Calu3 (cell line): ENCODE measurements around the gene PCSK7. TPM values are rescaled to one million over a fixed set of nuclear protein-coding genes. Genes with fewer than 3 reads are reported as not detected.

Source experiments
- BruUV-seq: library from RNA; stranded (reverse); fragments of 400-500 nt; replicated peaks from 2 replicates; lab custom pipeline; 2021; lab: Mats Ljungman, UMichigan
- CTCF ChIA-PET: fragments of 300-600 bp; sonication (Branson Sonifier 250); formaldehyde crosslinking; loops from one replicate; lab custom pipeline; 2022; ENCODE audit warnings: antibody characterized with exemption; lab: Charles Lee
- DNase-seq: peaks from one replicate; pipeline ENCODE4 v3.0.0; 2022
- H3K27ac Mint-ChIP-seq: one replicate; pipeline ENCODE4 v1.8.0; 2022; ENCODE audit warnings: mixed read lengths; ENCODE audit not compliant: unreplicated experiment
- H3K27me3 Mint-ChIP-seq: one replicate; pipeline ENCODE4 v1.8.0; 2022; ENCODE audit warnings: mixed read lengths; ENCODE audit not compliant: unreplicated experiment
- H3K36me3 Mint-ChIP-seq: one replicate; pipeline ENCODE4 v1.8.0; 2022; ENCODE audit warnings: mild to moderate bottlenecking, moderate library complexity, mixed read lengths; ENCODE audit not compliant: insufficient read depth, unreplicated experiment
- H3K4me1 Mint-ChIP-seq: one replicate; pipeline ENCODE4 v1.8.0; 2022; ENCODE audit warnings: mild to moderate bottlenecking, low read depth, mixed read lengths; ENCODE audit not compliant: unreplicated experiment
- H3K4me3 Mint-ChIP-seq: one replicate; pipeline ENCODE4 v1.8.0; 2022; ENCODE audit warnings: mild to moderate bottlenecking, low read depth, moderate library complexity, mixed read lengths; ENCODE audit not compliant: unreplicated experiment
- H3K9me3 Mint-ChIP-seq: one replicate; pipeline ENCODE4 v1.8.0; 2022; ENCODE audit warnings: low read depth, mixed read lengths; ENCODE audit not compliant: unreplicated experiment
- CTCF ChIP-seq: fragments of 200-600 bp; IDR thresholded peaks from one replicate; pipeline ENCODE4 v1.8.0; 2022; ENCODE audit warnings: antibody characterized with exemption; ENCODE audit not compliant: unreplicated experiment
- intact Hi-C: fragments of 100-400 bp; cut with micrococcal nuclease; formaldehyde crosslinking; loops from one replicate; pipeline ENCODE4 v1.10.0; 2022; ENCODE audit not compliant: unreplicated experiment
- total RNA-seq: library from RNA; stranded (reverse); gene quantifications from 2 replicates; pipeline ENCODE4 v1.2.3, GENCODE V29; 2022

PCSK7 gene
- total RNA-seq, 1 experiment from 2014 or later = 44.3 TPM

- Mint-ChIP-seq H3K4me1 (peaks cover 7% of the 10 kb centered on the region), H3K9me3 (no peaks in the 10 kb centered on the region), H3K4me3 (peak within 1 kb of the TSS; percentile 79), H3K27ac (peak within 1 kb of the TSS; percentile 67), H3K27me3 (no peaks in the 10 kb centered on the region), H3K36me3 (peaks cover 23% of the 10 kb centered on the region)
- peak; percentile 82 for DNase-seq
- intact Hi-C loops = no loop called here
- TF ChIP-seq CTCF = no peak
- CTCF ChIA-PET = interaction anchor here (0.7 to 0.9 kb wide), 3 partner anchors 11 to 370 kb away, joined by 3 read pairs; no protein-coding TSS in a partner anchor
- no TSS peak for BruUV-seq
Observed at GRCh38 chr11:117178210-117179034, 53.5 kb downstream of the PCSK7 start, which contains the start of gene SIDT2. TSS of gene SIDT2 (plus strand) at chr11:117178743. CDS start at chr11:117179264, 521 bp downstream.

DNA sequence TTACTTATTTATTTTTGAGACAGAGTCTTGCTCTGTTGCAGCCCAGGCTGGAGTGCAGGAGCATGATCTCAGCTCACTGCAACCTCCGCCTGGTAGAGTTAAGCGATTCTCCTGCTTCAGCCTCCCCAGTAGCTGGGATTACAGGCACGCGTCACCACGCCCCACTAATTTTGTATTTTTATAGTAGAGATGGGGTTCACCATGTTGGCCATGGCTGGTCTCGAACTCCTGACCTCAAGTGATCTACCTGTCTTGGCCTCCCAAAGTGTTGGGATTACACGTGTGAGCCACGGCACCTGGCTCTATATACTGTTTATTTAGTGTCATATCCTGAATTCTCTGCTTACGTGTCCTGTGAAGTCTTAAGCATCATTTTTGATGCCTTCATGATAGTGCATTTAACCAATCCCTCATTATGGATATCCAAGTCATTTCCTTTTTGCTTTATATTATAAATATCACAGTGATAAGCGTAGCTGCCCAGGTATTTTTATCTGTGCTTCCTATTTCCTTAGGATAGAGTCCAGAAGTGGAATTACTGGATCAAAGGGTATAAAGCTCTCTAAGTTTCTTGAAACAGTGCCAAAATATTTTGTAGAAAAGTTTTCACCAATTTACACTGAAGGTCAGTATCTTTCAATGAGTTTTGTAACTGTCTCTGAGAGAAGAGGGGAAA, 54.2 kb downstream of the PCSK7 start:
- no peak for TF ChIP-seq CTCF
- intact Hi-C loops = no loop called here
- H3K27me3 Mint-ChIP-seq = no peaks in the 10 kb centered on the region
- H3K4me3 Mint-ChIP-seq = peak overlapping the region; percentile 79
- BruUV-seq = no TSS peak
- H3K9me3 Mint-ChIP-seq = no peaks in the 10 kb centered on the region
- no peak for DNase-seq
- peaks cover 27% of the 10 kb centered on the region for H3K36me3 Mint-ChIP-seq
- peak overlapping the region; percentile 54 for H3K27ac Mint-ChIP-seq
- H3K4me1 Mint-ChIP-seq = peaks cover 7% of the 10 kb centered on the region
- CTCF ChIA-PET = interaction anchor here (0.8 kb wide), 1 partner anchor 10 kb away, joined by 3 read pairs; no protein-coding TSS in a partner anchor

DNA sequence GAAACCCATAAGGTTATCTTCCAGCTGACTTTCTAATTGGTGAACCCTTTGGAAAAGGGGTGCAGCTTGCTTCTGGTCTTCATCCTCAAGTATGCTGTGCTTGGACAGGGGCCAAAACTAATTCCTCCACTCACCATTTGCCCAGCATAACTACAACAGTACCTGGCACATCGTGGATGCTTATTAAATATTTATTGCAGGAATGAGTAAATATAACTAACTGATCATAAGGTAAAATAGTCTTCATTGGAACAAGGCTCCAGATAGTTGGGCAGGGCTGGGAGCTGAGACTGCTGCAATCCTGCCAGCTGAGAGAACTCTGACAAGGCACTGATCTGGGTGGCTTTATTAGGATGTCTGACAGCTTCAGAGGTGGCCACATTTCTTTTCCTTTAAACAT, 55.7 kb downstream of the PCSK7 start:
- H3K27me3 Mint-ChIP-seq = no peaks in the 10 kb centered on the region
- peaks cover 30% of the 10 kb centered on the region for H3K36me3 Mint-ChIP-seq
- no peak for TF ChIP-seq CTCF
- H3K4me1 Mint-ChIP-seq = peaks cover 7% of the 10 kb centered on the region
- DNase-seq = no peak
- intact Hi-C loops = no loop called here
- H3K4me3 Mint-ChIP-seq = no peak overlapping the region
- no peak overlapping the region for H3K27ac Mint-ChIP-seq
- CTCF ChIA-PET = no interaction called here
- BruUV-seq = no TSS peak
- no peaks in the 10 kb centered on the region for H3K9me3 Mint-ChIP-seq

- no peaks in the 10 kb centered on the region for H3K9me3 Mint-ChIP-seq
- H3K36me3 Mint-ChIP-seq = peaks cover 30% of the 10 kb centered on the region
- no peak overlapping the region for H3K4me3 Mint-ChIP-seq
- intact Hi-C loops = no loop called here
- peaks cover 7% of the 10 kb centered on the region for H3K4me1 Mint-ChIP-seq
- DNase-seq = no peak
- no peaks in the 10 kb centered on the region for H3K27me3 Mint-ChIP-seq
- CTCF ChIA-PET = no interaction called here
- H3K27ac Mint-ChIP-seq = no peak overlapping the region
- TF ChIP-seq CTCF = no peak
- no TSS peak for BruUV-seq
Observed at GRCh38 chr11:117175781-117176180, 56.1 kb downstream of the PCSK7 start.
